Dermis blood vessel endothelial cell (primary cell): Measurements from ENCODE around the gene CYP2W1. TPM values are rescaled to one million over a fixed set of nuclear protein-coding genes. Genes with fewer than 3 reads are reported as not detected.
"Not testable (repeated sequence)": the region's sequence is repeated elsewhere in the genome, so short reads cannot be mapped to it uniquely, and the experiment has no call there.

Experiments
- DNase-seq: peaks from one replicate; pipeline ENCODE4 v3.0.0; 2010
- total RNA-seq: library from RNA; depleted of rRNA; stranded (reverse); fragments of >200 nt; gene quantifications from 2 replicates; pipeline ENCODE4 v1.2.3, GENCODE V29; 2014

Gene CYP2W1
- total RNA-seq, 1 donor from 2014 or later: not detected

DNA sequence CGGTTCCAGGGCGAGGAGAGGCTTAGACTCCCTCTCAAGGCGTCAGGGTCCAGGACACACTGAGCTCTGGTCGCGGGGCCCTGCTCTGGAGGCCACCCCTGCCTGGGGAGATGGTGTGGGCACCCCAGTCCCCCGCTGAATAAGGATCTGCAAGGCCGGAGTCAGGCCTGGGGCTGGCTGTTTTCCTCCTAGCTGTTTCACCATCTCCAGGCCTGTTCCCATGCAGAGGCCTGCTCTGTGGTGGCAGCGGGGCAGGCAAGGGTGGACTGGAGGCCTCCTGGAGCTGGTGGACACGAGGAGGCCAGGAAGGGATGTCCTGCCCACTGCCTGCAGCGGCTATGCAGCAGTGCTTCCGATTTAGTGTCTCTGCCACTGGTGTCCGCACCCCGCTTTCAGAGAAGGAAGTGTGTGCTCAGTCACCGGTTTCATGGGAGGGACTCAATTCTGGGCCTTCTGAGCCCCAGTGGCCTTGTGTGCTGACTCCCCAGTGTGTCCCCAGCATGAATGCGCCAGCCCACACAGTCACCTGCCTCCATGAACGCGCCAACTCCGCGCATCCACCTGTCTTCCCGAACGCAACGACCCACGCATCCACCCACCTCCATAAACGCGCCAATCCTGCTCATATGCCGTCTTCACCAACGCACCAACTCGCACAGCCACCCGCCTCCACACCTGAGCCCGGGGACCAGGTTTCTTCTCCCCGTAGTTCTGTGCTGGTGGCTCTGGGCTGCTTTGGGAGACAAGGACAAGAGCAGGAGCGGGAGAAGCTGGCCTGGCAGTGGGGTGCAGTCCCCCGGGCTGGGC is 46.9 kb downstream of the CYP2W1 start:
- no peak for DNase-seq

DNA sequence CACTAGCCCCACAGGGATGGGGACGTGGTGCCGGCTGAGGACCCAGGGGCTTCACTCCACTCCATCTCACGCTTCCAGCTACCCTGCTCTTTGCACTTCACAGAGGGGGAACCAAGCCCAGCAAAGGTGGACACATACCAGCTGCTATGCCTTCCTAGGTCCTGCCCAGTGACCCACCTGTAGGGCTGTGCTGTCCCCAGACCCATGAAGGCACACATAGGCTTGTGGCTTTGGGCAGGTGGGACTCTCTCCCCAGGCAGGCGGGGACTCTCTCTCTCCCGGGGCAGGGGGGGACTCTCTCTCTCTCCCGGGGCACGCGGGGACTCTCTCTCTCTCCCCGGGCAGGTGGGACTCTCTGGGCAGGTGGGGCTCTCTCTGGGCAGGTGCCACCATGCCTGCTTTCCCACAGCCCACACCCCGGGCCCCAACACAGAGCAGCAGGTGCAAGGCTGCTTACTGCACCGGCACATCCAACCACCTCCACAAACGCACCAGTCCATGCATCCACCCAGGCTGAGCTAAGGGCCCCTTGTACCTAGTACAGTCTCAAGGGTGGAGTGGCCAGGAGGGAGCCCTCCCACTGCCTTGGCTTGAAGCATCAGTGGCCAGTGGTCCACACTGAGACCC is 47.6 kb downstream of the CYP2W1 start:
- no peak for DNase-seq

DNA sequence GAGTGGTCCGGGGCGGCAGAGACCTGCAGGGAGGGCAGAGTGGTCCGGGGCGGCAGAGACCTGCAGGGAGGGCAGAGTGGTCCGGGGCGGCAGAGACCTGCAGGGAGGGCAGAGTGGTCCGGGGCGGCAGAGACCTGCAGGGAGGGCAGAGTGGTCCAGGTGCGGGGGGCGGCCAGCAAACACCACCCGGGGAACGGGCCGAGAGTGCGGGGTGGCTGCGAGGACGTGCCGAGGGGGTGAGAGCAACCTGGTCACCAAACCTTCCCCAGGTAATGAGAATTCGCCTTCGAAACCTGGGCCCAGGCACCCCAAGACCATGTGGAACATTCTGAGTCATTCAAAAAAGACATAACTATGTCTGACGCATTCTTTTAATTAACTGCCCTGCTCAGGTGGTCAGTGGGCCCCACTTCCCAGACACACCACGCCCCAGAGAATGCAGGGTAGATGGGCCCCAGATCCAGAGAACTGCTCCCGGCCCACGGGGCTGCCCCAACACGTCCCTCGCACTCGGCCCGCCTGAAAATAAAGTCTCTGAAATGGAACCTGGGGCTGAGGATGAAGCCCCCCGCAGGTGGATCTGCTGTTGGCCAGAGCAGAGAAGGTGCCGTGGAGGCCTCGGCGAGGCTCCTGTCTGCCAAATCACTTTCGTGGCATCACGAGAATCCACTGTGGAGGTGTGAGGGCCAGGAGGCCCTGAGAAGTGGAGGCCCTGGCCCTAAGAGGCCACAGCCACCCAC is 48.9 kb downstream of the CYP2W1 start:
- no peak for DNase-seq

DNA sequence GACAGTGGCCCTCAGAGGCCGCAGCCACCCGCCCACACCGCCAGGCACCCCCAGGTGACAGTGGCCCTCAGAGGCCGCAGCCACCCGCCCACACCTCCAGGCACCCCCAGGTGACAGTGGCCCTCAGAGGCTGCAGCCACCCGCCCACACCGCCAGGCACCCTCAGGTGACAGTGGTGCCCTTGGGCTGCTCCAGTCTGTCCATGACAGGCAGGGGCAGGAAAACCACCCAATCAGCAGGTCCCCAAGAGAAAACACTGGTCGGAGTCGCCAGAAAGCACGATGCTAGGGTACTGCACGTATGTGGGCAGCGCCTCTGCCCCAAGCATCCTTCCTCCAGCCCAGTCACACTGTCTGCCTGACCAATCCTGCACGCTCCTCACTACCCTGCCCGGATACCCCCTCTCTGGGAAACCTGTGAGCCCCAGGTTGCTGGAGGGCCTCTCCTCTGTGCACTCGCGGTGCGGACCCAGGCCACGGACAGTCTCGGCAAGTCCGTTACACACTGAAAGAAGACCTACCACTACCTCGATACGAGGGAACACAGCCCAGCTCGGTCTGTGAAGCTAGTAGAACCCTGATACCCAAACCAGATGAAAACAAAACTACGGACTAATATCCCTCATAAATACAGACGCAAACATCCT is 49.7 kb downstream of the CYP2W1 start:
- no peak for DNase-seq

DNA sequence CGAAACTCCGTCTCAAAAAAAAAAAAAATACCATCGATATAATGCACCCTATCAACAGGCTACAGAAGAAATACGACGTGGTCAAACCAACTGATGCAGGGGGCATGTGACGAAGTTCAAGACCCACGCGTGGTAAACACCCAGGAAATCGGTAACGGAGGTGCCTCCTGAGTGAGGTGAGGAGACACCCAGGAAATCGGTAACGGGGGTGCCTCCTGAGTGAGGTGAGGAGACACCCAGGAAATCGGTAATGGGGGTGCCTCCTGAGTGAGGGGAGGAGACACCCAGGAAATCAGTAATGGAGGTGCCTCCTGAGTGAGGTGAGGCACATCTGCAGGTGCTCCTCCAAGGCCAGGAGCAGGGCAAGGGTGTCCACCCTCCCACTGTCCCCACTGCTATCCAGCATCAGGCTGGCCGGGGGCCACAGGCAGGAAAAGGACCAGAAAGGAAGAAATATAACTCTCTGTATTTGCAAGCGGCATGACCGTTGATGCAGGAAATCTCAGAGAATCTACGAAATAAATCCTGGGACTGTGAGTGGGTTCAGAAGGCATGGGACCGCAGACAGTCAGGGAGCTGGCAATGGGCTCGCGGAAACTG is 50.7 kb downstream of the CYP2W1 start:
- DNase-seq: no peak

DNA sequence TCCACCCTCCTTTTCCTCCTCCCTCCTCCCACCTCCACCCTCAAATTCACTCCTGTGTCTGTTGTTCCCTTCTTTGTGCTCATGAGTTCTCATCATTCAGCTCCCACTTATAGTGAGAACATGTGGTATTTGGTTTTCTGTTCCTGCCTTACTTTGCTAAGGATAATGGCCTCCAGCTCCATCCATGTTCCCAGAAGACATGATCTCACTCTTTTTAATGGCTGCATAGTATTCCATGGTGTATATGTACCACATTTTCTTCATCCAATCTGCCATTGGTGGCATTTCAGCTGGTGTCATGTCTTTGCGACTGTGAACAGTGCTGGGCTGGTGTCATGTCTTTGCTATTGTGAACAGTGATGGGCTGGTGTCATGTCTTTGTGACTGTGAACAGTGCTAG is 51.8 kb downstream of the CYP2W1 start:
- DNase-seq: not testable (repeated sequence)

DNA sequence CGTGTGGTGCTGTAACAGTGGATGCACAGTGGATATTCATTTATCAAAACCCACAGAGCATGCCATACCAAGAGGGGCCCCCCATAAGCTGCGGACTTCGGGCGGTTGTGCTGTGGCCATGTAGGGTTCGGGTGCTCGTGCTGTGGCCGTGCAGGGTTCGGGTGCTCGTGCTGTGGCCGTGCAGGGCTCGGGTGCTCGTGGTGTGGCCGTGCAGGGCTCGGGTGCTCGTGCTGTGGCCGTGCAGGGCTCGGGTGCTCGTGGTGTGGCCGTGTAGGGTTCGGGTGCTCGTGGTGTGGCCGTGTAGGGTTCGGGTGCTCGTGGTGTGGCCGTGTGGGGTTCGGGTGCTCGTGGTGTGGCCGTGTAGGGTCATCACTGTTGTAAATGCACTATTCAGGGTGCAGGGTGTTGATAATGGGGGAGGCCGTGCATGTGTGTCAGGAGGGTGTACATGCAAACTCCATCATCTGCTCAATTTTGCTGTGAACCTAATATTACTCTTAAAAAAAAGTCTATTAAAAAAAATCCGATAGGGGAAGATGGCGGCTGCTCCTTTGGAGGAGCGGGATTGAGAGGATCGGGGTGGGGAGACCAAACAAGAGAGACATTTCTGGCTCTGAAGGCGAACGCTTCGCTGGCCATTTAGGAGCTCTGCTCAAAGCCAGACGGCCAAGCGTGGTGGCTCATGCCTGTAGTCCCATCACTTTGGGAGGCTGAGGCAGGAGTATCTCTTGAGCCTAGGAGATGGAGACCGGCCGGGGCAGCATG is 53.4 kb downstream of the CYP2W1 start:
- DNase-seq: not testable (repeated sequence)

Other genes with a start within 250 kb of the CYP2W1 start
- 287 and 302 TPM in 2 replicates for gene SUN1, start 150.7 kb upstream of the CYP2W1 start, total RNA-seq
- gene GET4, start 106.6 kb upstream of the CYP2W1 start, total RNA-seq: 35.4 and 45.0 TPM in 2 replicates
- 1.7 and 2.9 TPM in 2 replicates for gene ADAP1, start 28.5 kb upstream of the CYP2W1 start, total RNA-seq
- gene COX19, start 7.6 kb upstream of the CYP2W1 start, total RNA-seq: 7.2 and 12.4 TPM in 2 replicates
- gene GPR146, start 61.4 kb downstream of the CYP2W1 start, total RNA-seq: 64.5 and 69.9 TPM in 2 replicates
- gene GPER1, start 104.9 kb downstream of the CYP2W1 start, total RNA-seq: 1.0 and 2.0 TPM in 2 replicates
- 12.2 and 27.7 TPM in 2 replicates for gene ZFAND2A, start 177.0 kb downstream of the CYP2W1 start, total RNA-seq
- gene UNCX, start 249.7 kb downstream of the CYP2W1 start, total RNA-seq: not detected in 2 replicates